ENCODE data around the gene SUSD3. TPM values are rescaled to one million over a fixed set of nuclear protein-coding genes. Genes with fewer than 3 reads are reported as not detected.

SUSD3 gene
- total RNA-seq, 4 donors from 2014 or later: 2.8 to 8.1 (median 5.6) TPM

DNA sequence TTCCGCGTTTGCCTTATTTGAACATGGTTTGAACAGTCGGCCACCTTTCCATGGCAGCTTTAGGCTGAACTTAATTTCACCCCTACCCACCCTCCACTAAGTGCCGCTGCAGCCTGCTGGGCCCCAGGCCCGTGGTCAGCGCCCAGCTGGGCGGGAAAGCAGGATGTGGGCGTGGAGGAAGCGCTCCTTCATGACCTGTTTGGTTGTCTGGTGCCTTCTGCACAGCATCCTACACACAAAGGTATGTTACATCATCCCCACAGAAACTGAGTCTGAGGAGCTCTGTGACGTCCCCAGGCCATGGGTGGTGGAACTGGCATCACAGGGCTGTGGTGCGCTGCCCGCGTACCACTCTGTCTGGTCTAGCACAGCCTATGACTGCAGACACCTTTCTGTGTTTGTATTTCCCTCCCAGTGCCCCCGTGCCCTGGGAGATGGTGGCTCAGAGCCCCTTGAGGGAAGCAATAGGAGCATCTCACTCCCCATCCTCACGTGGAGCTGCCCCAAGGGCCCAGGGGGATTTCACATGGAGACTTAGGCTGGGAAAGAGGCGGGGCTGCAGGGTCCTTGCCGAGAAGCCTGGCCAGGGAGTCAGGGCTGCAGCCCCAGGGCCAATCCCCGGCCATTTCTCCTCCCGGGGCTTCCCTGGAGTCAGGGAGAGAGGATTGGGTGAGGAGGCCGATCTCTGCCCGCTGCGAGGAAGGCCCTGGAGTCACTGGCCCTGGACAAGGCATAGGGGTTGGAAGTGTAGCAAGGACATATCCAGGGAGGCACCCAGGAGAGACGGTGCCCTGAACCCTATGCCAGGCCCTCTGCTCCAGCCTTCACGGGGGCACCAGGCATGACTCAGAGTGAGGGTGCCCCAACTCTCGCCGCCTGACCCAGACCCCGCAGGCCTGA, 37.5 kb upstream of the SUSD3 start:
- 77 to 78% methylated on average over 26 to 27 of the region's 27 CpGs for WGBS, 2 donors
- no peak for TF ChIP-seq POLR2A (IDR thresholded peaks at IDR 0.05)
- TF ChIP-seq, protein P1, sequence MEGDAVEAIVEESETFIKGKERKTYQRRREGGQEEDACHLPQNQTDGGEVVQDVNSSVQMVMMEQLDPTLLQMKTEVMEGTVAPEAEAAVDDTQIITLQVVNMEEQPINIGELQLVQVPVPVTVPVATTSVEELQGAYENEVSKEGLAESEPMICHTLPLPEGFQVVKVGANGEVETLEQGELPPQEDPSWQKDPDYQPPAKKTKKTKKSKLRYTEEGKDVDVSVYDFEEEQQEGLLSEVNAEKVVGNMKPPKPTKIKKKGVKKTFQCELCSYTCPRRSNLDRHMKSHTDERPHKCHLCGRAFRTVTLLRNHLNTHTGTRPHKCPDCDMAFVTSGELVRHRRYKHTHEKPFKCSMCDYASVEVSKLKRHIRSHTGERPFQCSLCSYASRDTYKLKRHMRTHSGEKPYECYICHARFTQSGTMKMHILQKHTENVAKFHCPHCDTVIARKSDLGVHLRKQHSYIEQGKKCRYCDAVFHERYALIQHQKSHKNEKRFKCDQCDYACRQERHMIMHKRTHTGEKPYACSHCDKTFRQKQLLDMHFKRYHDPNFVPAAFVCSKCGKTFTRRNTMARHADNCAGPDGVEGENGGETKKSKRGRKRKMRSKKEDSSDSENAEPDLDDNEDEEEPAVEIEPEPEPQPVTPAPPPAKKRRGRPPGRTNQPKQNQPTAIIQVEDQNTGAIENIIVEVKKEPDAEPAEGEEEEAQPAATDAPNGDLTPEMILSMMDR (IDR thresholded peaks at IDR 0.05): no peak
- H3K4me3 ChIP-seq (ENCODE audit: low read depth, poor library complexity, severe bottlenecking): no peak overlapping the region
- no peak for DNase-seq (ENCODE audit: low spot score in 2 of 2)
- intact Hi-C loops (cut with DNase I; ENCODE audit: low total_unique reads): no loop called here

- no peak overlapping the region for H3K4me3 ChIP-seq (ENCODE audit: low read depth, poor library complexity, severe bottlenecking)
- no peak for DNase-seq (ENCODE audit: low spot score in 2 of 2)
- TF ChIP-seq, protein P1 (IDR thresholded peaks at IDR 0.05): no peak
- TF ChIP-seq POLR2A (IDR thresholded peaks at IDR 0.05): no peak
- intact Hi-C loops (cut with DNase I; ENCODE audit: low total_unique reads): no loop called here
- WGBS, 2 donors: 86 to 89% methylated on average over 9 of the region's 9 CpGs
These were observed 36.4 kb upstream of the SUSD3 start for GRCh38 chr9:93022066-93022465.

GRCh38 chr9:93022721-93023520, 35.6 kb upstream of the SUSD3 start:
- DNase-seq (ENCODE audit: low spot score in 2 of 2): no peak
- 88 to 91% methylated on average over 21 to 23 of the region's 23 CpGs for WGBS, 2 donors
- no peak overlapping the region for H3K4me3 ChIP-seq (ENCODE audit: low read depth, poor library complexity, severe bottlenecking)
- intact Hi-C loops (cut with DNase I; ENCODE audit: low total_unique reads): no loop called here
- TF ChIP-seq, protein P1 (IDR thresholded peaks at IDR 0.05): no peak
- no peak for TF ChIP-seq POLR2A (IDR thresholded peaks at IDR 0.05)

- no peak overlapping the region for H3K4me3 ChIP-seq (ENCODE audit: low read depth, poor library complexity, severe bottlenecking)
- intact Hi-C loops (cut with DNase I; ENCODE audit: low total_unique reads): no loop called here
- WGBS, 2 donors: 82 to 83% methylated on average over 4 of the region's 4 CpGs
- DNase-seq (ENCODE audit: low spot score in 2 of 2): no peak
- TF ChIP-seq POLR2A (IDR thresholded peaks at IDR 0.05): no peak
- TF ChIP-seq, protein P1 (IDR thresholded peaks at IDR 0.05): no peak
These were observed 35.0 kb upstream of the SUSD3 start for GRCh38 chr9:93023521-93023815.

DNA sequence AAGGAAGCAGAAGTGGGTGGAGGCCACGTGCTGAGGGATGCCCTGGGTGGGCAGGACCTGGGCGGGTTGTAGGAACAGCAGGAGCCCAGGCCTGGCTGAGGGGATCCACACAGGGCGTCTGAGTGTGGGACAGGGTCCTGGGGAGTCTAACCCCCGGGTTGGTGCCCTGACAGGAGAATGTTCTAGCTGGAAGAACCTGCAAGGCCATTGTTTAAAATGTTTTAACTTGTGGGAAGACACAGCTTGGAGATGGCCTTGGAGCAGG, 33.9 kb upstream of the SUSD3 start:
- WGBS, 2 donors: 74 to 94% methylated on average over 4 of the region's 4 CpGs
- DNase-seq (ENCODE audit: low spot score in 2 of 2): no peak
- no peak overlapping the region for H3K4me3 ChIP-seq (ENCODE audit: low read depth, poor library complexity, severe bottlenecking)
- TF ChIP-seq POLR2A (IDR thresholded peaks at IDR 0.05): no peak
- TF ChIP-seq, protein P1 (IDR thresholded peaks at IDR 0.05): no peak
- intact Hi-C loops (cut with DNase I; ENCODE audit: low total_unique reads): no loop called here
